GM19452 (cell line): ENCODE results near the gene ZBTB12.
A peak's percentile ranks its signal among the peaks of the same experiment; 100 is the strongest.
"Not testable (repeated sequence)": the region's sequence is repeated elsewhere in the genome, so short reads cannot be mapped to it uniquely, and the experiment has no call there.

Source experiments
- ATAC-seq: cut with Tn5 transposase; IDR thresholded peaks from one replicate; pipeline ENCODE4 v1.9.1; 2021; ENCODE audit not compliant: unreplicated experiment

Gene ZBTB12, protein sequence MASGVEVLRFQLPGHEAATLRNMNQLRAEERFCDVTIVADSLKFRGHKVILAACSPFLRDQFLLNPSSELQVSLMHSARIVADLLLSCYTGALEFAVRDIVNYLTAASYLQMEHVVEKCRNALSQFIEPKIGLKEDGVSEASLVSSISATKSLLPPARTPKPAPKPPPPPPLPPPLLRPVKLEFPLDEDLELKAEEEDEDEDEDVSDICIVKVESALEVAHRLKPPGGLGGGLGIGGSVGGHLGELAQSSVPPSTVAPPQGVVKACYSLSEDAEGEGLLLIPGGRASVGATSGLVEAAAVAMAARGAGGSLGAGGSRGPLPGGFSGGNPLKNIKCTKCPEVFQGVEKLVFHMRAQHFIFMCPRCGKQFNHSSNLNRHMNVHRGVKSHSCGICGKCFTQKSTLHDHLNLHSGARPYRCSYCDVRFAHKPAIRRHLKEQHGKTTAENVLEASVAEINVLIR

DNA sequence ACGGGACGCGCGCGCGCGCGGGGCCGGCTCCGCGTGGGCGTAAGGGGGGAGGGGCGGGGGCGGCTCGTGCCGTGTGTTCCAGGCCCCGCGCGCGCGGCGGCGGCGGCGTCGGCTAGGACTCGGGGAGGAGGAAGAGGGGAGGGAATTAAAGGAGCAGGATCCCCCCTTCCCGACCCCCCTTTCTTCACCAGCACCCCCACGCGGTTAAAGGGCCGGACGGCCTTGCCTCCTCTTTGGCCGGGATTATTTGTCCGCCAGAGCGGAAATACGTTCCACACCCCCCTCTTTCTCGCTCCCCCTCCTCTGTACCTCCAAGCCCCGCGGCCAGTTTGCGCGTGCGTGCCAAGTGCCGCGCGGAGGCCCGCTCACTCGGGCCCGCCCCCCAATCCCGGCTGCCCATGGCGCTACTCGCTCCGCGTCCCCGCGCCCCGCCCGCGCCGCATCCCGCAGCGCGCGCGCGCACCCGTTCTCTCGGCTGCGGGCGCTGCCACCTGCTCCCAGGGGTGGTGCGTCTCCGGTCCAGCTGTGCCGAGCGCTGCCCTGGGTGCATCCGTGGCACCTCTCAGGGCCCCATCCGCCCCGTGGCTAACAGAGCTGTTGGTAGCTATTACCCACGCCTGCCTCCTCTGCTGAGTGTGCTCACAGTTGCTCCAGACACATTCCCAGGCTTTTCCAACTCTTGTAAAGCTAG lies at the start of gene ZBTB12:
Gene ZBTB12 (minus strand): TSS at position 134 of the 691 bp plus-strand sequence. CDS start 781 bp downstream, outside the sequence.
- peak; percentile 35 for ATAC-seq

DNA sequence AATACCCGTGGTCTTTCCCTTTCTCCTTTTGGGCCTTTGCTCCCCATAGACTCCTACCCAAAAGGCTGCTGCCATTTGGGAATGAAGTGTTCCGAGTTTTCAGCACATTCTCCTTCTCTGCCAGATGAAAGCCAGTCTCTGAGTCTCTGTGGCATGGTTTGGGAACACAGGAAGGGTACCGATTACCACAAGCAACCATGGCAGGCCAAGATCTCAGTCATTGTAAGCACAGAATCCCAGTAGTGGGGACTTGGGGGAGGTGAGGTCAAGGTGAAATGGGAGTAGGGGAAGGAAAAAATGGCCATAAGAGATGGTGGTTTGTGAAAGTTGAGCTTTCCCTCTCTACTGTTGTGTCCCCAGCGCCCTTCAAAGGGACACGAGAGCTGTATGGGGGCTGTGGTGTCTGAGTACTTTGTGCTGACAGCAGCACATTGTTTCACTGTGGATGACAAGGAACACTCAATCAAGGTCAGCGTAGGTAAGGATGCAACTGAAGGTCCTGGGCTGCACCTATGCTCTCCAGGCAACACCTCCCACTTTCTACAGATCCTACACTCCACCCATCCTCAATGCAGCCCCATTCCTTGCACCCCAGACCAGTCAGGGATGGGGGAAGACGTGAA lies 48.2 kb upstream of the ZBTB12 start:
- no peak for ATAC-seq

DNA sequence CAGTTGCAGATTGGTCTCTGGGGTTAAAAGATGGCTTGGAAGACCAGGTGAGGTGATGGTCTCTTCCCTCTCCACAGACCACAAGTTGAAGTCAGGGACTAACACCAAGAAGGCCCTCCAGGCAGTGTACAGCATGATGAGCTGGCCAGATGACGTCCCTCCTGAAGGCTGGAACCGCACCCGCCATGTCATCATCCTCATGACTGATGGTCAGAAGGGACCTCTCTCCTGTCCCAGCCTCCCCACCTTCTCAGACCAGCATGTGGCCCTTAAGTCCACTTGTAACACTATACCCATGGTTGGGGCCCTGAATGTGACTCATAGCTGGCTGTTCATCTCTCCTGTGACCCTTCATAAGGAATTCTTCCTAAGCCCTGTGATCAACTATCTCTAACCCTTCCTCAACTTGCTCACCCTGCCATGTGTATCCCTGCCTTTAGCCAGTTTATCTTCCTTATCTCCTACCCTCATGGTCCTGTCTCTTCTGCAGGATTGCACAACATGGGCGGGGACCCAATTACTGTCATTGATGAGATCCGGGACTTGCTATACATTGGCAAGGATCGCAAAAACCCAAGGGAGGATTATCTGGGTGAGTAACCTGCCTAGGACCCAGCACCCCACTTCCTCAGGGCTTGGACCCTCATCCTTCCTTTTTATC lies 47.0 kb upstream of the ZBTB12 start:
- ATAC-seq, result no peak

DNA sequence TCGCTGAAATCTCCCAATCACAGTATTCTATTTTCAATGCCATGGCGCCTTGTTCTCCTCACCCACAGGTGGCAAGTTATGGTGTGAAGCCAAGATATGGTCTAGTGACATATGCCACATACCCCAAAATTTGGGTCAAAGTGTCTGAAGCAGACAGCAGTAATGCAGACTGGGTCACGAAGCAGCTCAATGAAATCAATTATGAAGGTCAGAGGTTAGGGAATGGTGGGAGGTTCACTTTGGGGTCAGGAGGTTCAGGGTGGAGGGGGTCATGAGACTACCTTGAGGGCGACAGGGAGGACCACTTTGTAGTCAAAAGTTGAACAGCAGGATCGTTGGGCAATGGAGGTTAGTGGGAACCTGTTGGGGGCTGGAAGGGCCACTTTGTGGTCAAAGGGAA lies 46.4 kb upstream of the ZBTB12 start:
- no peak for ATAC-seq

DNA sequence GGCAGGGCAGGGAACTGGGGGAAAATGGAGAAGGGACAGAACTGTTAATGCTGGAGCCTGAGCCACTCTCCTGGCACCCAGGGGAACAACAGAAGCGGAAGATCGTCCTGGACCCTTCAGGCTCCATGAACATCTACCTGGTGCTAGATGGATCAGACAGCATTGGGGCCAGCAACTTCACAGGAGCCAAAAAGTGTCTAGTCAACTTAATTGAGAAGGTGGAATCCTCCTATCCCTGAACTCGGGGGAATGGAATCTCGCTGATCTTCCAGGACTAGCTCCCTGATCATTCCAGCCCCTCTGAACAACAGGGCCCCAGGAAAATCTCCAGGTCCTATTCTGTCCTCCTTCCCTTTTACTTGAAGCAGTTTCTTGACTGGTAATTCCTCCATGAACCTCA lies 46.0 kb upstream of the ZBTB12 start:
- no peak for ATAC-seq

DNA sequence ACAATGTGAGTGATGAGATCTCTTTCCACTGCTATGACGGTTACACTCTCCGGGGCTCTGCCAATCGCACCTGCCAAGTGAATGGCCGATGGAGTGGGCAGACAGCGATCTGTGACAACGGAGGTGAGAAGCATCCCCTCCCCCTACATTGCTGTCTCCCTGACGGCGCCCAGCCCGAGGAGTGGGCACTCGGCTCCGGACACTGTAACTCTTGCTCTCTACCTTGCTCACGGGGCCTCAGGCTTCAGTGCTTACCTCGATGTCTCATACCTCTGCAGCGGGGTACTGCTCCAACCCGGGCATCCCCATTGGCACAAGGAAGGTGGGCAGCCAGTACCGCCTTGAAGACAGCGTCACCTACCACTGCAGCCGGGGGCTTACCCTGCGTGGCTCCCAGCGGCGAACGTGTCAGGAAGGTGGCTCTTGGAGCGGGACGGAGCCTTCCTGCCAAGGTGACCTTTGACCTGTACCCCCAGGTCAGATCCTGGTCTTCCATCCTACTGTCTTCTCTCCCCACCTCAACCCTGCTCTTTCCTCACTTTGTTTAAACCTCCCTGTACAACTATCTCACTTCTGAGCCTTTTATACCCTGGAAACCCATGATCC lies 45.3 kb upstream of the ZBTB12 start:
- ATAC-seq, result no peak

DNA sequence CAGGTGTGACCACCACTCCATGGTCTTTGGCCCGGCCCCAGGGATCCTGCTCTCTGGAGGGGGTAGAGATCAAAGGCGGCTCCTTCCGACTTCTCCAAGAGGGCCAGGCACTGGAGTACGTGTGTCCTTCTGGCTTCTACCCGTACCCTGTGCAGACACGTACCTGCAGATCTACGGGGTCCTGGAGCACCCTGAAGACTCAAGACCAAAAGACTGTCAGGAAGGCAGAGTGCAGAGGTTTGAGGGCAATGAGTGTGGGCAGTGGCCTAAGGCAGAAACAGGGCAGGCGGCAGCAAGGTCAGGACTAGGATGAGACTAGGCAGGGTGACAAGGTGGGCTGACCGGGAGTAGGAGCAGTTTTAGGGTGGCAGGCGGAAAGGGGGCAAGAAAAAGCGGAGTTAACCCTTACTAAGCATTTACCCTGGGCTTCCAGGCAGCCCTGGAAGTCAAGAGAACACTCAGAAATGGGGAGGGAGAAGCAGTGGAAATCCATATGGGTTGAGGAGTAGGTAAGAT lies 44.5 kb upstream of the ZBTB12 start:
- no peak for ATAC-seq

DNA sequence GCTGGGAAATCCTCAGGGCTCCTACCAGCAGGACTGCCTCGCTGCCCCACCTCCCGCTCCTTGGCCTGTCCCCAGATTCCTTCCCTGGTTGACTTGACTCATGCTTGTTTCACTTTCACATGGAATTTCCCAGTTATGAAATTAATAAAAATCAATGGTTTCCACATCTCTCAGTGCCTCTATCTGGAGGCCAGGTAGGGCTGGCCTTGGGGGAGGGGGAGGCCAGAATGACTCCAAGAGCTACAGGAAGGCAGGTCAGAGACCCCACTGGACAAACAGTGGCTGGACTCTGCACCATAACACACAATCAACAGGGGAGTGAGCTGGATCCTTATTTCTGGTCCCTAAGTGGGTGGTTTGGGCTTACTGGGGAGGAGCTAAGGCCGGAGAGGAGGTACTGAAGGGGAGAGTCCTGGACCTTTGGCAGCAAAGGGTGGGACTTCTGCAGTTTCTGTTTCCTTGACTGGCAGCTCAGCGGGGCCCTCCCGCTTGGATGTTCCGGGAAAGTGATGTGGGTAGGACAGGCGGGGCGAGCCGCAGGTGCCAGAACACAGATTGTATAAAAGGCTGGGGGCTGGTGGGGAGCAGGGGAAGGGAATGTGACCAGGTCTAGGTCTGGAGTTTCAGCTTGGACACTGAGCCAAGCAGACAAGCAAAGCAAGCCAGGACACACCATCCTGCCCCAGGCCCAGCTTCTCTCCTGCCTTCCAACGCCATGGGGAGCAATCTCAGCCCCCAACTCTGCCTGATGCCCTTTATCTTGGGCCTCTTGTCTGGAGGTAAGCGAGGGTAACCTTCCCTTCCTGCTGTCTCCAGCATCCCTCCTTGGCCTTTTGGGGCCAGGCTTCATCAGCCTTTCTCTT lies 43.9 kb upstream of the ZBTB12 start, which contains the start of gene CFB:
Gene CFB (plus strand): TSS at position 589 of the 863 bp plus-strand sequence. CDS start 127 bp downstream, at position 716.
- no peak for ATAC-seq

DNA sequence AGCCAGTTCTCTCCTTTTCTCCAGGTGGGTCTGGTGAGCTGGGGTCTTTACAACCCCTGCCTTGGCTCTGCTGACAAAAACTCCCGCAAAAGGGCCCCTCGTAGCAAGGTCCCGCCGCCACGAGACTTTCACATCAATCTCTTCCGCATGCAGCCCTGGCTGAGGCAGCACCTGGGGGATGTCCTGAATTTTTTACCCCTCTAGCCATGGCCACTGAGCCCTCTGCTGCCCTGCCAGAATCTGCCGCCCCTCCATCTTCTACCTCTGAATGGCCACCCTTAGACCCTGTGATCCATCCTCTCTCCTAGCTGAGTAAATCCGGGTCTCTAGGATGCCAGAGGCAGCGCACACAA lies 43.2 kb upstream of the ZBTB12 start:
- no peak for ATAC-seq

DNA sequence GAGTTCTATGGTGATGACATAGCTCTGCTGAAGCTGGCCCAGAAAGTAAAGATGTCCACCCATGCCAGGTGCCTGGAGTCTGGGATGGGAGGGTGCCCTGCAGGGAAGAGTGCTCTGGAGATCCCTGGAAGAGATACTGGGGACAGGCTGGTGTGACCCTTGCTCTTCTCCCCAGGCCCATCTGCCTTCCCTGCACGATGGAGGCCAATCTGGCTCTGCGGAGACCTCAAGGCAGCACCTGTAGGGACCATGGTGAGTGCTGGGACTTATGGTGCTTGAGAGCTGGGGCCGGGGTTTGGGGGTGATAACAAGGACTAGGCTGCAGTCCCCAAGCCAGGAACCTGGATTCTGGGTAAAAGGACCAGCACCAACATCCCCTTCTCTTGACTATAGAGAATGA lies 41.9 kb upstream of the ZBTB12 start:
- ATAC-seq, result no peak

DNA sequence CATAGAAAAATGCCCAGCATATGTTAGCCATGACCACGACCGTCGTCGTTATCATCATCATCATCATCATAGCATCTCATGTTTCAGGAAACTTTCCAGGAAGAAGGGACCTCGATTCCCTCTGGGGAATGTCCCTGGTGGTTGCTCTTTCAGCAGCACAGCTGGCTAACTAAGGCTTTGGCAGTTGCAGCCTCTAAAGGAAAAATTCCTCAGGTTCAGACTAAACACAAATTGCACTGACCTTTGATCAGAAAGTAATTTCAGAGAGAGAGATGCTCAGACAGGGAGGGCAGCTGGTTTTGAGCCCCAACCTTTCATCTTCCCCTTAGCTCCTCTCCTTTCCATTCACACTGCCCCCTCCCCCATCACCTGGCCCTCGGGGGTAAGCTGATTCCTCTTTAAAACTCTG lies 38.4 kb upstream of the ZBTB12 start:
- ATAC-seq, result no peak

DNA sequence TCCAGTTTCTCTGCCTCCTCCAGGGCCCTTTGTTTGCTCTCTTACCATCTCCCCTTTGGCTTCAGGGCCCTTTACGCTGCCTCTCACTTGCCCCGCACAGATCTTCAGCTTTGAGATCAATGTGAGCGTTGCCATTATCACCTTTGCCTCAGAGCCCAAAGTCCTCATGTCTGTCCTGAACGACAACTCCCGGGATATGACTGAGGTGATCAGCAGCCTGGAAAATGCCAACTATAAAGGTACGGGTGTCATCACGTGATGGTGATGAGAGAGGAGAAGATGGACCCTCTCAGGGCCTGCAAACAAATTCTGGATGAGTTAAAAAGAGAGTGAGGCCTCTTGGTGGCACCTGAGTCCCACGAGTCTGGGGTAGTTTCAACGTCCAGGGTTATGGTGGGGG lies 33.9 kb upstream of the ZBTB12 start:
- ATAC-seq, result no peak

DNA sequence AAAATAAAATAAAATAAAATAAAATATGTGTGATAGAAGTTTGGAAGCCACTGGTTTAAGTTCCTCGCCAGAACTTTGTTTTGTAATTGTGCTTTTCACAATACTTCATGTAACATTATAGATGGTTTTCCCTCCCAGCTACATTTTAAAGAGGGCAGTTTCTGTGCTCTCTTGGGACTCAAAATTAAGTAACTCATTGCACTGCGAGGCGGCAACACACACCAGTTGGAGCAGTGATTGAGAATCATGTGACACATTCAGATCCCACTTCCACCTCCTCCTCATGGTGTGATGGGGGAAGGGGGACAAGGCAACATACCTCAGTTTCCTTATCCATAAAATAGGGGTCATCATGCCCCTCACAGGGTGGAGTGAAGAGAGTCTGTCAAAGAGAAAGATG lies 33.1 kb upstream of the ZBTB12 start:
- no peak for ATAC-seq

DNA sequence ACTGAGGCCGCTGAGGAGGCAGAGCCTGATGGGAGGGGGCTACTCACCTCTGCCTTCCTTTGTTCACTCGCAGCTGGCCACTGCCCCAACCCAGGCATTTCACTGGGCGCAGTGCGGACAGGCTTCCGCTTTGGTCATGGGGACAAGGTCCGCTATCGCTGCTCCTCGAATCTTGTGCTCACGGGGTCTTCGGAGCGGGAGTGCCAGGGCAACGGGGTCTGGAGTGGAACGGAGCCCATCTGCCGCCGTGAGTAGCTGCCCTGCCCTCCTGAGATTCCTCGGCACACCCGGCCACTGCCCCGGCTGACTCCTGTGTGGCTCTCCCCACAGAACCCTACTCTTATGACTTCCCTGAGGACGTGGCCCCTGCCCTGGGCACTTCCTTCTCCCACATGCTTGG lies 31.7 kb upstream of the ZBTB12 start:
- no peak for ATAC-seq

DNA sequence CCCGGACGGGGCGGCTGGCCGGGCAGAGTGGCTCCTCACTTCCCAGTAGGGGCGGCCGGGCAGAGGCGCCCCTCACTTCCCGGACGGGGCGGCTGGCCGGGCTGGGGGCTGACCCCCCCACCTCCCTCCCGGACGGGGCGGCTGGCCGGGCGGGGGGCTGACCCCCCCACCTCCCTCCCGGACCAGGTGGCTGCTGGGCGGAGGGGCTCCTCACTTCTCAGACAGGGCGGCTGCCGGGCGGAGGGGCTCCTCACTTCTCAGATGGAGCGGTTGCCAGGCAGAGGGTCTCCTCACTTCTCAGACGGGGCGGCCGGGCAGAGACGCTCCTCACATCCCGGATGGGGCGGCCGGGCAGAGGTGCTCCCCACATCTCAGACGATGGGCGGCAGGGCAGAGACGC lies 30.3 kb upstream of the ZBTB12 start:
- ATAC-seq, result not testable (repeated sequence)

DNA sequence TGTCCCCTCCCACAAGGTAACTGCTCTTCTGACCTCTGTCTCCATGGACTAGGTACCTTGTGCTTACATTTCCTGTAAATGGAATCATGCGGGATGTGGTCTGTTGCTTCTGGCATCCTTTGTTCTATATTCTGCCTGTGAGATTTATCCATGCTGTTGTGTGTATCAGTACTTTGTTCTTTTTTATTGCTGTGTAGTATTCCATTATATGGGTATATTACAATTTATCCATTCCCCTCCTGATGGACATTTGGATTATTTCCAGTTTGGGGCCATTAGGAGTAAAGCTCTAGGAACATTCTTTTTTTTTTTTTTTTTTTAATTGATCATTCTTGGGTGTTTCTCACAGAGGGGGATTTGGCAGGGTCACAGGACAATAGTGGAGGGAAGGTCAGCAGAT lies 29.1 kb upstream of the ZBTB12 start:
- no peak for ATAC-seq

DNA sequence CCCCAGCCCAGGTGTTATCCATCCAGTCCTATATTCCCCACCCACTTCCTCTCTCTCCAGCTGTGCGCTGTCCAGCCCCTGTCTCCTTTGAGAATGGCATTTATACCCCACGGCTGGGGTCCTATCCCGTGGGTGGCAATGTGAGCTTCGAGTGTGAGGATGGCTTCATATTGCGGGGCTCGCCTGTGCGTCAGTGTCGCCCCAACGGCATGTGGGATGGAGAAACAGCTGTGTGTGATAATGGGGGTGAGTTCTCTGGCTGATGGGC lies 26.7 kb upstream of the ZBTB12 start:
- ATAC-seq, result no peak

DNA sequence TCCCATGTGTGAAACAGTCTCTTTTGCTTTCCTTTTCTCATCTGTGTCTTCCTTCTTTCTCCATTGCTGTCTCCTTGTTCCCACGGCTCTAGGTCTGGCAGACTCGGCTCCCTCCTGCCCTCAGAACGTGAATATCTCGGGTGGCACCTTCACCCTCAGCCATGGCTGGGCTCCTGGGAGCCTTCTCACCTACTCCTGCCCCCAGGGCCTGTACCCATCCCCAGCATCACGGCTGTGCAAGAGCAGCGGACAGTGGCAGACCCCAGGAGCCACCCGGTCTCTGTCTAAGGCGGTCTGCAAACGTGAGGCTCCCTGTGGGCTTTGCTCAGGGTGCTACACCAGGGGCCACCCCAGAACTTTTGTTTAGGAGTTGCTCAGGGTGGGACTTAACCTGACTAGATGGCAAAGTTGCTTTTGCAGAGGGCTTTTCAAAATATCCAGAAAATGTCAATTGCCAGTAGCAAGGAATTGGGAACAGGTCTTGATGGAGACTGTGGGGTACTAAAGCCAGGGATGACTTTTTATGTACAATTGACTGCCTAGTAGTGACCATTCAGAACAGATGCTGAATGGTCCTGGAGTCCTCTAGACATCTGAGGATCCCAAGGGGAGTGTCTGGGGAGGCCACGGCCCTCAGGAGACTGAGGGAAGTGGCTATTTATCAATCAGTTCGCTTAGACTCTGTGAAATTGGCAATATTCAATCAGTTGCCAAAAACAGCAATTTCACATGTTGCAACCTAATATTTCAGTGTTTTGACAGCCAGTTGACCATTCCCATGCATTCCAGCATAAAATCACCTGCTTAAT lies 26.2 kb upstream of the ZBTB12 start:
- ATAC-seq, result no peak

DNA sequence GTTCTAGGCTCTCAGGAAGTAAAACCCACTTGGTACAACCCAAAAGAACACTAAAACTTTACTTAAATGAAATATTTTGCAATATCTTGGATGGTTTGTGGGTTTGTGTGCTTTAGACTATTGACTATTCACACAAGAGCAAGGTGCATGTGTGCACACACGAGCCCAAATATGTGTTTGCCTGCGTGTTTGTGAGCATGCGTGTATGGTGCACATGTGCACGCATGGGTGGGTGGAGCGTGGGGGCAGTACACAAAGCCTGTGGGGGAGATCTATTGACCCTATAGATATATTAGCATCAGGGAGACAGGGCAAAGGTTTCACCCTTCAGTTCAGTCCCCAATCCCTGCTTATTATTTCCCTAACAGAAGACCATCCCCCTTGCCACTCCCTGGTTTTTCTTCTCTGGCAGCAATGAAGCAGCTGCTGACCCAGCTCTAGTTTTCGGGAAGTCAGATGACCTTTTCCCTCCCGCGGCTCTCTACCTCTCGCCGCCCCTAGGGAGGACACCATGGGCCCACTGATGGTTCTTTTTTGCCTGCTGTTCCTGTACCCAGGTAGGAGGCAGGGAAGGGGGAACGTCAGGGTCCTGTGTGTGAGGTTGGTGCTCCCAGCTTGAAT lies 25.5 kb upstream of the ZBTB12 start, which contains the start of gene C2:
Gene C2 (plus strand): TSS at position 476 of the 621 bp plus-strand sequence. CDS start 36 bp downstream, at position 512.
- ATAC-seq, result no peak
